Stimulated activated CD8-positive, alpha-beta memory T cell treated with anti-CD3 and anti-CD28 coated beads, Interleukin-12 subunit alpha, Interleukin-12 subunit beta, amount 100 ng/mL, for 24 hours (primary cell): ENCODE data around the gene RPEL1.
"Not testable (repeated sequence)": the region's sequence is repeated elsewhere in the genome, so short reads cannot be mapped to it uniquely, and the experiment has no call there.

Experiments
- DNase-seq: peaks from one replicate; pipeline ENCODE4 v3.0.0-alpha.2; 2020; ENCODE audit errors: extremely low read depth

Gene RPEL1

GRCh38 chr10:103245587-103245986 is at the start of gene RPEL1:
TSS of gene RPEL1 (plus strand) at chr10:103245887. CDS start at chr10:103245997, 110 bp downstream.
- not testable (repeated sequence) for DNase-seq

- DNase-seq = no peak
Measured at GRCh38 chr10:103196516-103196915, 49.2 kb upstream of the RPEL1 start.

DNA sequence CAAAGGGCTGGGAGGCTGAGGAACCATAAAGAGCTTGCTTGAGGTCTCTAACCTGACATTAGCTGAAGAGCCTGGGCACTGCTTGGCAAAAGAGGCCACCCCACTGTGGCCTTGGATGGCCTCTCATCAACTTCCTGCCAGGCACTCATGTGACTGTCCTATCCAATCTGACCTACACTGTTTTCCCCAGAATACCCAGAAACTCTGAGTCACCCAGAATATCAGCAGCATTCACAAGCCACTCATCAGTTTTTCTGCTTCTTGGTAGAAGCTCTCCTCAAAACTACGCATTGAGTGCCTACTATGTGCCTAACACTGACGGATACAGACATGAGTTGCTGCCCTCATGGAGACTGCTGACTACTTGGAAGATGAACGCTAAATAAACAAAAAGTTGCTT is 48.5 kb upstream of the RPEL1 start:
- DNase-seq = no peak

DNA sequence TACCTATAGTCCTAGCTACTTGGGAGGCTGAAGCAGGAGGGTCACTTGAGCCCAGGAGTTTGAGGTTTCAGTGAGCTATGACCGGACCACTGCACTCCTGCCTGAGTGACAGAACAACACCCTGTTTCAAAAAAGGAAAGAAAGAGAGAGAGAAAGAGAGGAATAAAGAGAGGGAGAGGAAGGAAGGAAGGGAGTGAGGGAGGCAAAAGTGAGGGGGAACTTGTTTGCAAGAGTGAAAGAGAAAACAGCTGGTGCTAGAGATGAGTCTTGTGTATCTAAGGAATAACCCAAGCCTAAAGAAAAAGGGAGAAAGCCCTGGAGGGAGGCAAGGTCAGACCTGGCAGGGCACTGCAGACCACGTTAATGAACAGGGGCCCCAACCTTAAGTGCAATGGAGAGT is 47.8 kb upstream of the RPEL1 start:
- no peak for DNase-seq

DNA sequence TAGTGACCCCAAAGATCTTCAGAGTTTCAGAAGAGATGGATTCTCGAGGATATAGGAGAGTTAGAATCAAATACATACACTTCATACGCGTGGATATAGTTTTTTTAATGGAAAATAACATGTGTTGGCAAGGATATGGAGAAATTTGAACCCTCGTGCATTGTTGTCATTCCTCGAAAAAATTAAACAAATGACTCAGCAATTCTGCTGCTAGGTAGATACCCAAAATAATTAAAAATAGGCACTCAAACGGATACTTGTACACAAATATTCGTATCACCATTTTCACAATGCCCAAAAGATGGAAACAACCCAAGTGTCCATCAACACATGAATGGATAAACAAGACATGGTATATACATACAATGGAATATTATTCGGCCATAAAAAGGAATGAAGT is 47.0 kb upstream of the RPEL1 start:
- no peak for DNase-seq

DNA sequence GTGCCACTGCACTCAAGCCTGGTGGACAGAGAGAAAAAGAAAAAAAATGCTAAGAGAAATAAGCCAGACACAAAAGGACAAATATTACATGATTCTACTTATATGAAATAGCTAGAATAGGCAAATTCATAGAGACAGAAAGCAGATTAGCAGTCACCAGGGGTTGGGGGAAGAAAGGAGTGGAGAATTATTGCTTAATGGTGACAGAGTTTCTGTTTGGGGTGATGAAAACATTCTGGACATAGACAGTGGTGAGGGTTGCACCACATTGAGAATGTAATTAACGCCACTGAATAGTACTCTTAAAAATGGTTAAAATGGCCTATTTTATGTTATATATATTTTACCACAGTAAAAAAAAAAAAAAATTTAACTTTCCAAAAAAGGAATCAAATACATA is 46.2 kb upstream of the RPEL1 start:
- no peak for DNase-seq

DNA sequence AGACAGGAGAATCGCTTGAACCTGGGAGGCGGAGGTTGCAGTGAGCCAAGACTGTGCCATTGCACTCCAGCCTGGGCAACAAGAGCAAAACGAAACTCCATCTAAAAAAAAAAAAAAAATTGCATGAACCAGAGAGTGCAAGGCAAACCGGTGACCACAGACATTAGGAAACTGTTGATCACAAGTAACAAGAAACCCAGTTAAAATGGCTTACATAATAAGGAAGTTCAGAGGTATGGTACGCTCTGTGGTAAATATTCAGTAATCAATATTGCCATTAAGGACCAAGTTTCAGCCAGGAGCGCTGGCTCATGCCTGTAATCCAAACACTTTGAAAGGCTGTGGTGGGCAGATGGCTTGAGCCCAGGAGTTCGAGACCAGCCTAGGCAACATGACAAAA is 43.4 kb upstream of the RPEL1 start:
- no peak for DNase-seq

GRCh38 chr10:103203466-103203865 is 42.2 kb upstream of the RPEL1 start:
- DNase-seq = no peak

DNA sequence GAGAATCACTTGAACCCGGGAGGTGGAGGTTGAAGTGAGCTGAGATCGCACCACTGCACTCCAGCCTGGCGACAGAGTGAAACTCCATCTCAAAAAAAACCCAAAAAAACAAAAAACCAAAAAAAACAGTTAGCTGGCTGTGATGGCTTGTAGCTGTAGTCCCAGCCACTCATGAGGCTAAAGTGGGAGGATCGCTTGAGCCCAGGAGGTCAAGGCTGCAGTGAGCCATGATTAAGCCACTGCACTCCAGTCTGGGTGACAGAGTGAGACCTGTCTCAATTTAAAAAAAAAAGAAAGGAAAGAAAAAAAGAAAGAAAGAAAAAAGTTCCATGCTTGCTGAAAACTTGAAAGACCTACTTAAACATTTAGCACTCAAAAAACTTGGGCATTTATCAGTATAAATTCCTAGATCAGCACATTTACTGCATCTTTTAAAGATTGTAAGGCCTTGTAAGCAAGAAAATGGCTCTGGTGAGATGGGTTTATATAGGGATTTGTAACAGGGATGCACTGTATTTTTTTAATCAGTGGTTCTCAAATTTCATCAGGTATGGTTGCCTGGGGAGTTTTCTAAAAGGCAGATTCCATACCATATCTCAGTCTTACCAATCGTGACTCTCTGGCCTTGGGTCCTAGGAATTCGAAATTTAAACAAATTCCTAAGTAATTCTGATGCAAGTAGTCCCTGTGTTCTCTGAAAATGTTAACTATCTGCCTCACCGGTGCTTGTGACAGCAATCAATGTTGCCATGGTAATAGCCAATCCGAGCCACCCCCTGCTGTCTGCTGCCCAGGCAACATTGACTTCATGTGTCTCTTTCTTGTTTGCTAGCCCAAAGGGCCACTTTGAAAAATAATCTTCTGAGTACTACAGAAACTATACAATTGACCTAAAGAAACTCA is 41.1 kb upstream of the RPEL1 start:
- DNase-seq = no peak

DNA sequence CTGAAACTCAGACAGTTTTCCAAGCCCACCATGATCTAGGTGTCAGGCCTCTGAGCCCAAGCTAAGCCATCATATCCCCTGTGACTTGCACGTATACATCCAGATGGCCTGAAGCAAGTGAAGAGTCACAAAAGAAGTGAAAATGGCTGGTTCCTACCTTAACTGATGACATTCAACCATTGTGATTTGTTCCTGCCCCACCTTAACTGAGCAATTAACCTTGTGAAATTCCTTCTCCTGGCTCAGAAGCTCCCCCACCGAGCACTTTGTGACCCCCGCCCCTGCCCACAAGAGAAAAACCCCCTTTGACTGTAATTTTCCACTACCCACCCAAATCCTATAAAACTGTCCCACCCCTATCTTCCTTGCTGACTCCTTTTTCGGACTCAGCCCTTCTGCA is 40.3 kb upstream of the RPEL1 start:
- DNase-seq = not testable (repeated sequence)

DNA sequence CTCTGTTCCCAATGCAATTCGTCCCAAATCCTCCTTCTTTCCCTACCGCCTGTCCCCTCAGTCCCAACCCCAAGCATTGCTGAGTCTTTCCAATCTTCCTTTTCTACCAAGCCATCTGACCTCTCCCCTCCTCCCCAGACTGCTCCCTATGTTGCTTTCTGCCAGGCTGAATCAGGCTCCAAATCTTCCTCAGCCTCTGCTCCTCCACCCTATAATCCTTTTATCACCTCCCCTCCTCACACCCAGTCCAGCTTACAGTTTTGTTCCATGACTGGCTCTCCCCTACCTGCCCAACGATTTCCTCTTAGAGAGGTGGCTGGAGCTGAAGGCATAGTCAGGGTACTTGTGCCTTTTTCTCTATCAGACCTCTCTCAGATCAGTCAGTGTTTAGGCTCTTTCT is 39.0 kb upstream of the RPEL1 start:
- DNase-seq = not testable (repeated sequence)

DNA sequence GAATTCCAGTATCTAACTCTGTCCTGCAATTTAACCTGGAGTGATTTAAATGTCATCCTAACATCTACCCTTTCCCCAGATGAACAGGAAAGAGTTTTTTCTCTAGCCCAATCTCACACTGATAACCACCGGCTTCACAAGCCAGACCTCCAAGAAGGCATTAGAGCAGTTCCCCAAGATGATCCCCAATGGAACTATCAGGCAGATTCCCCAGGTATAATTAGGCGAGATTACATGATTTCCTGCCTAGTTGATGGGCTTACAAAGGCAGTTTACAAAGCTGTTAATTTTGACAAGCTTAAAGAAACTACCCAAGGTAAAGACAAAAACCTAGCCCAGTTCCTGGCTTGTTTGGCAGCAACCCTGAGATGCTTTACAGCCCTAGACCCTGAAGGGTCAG is 38.5 kb upstream of the RPEL1 start:
- DNase-seq = no peak

GRCh38 chr10:103207643-103208042 is 38.0 kb upstream of the RPEL1 start:
- DNase-seq = not testable (repeated sequence)

DNA sequence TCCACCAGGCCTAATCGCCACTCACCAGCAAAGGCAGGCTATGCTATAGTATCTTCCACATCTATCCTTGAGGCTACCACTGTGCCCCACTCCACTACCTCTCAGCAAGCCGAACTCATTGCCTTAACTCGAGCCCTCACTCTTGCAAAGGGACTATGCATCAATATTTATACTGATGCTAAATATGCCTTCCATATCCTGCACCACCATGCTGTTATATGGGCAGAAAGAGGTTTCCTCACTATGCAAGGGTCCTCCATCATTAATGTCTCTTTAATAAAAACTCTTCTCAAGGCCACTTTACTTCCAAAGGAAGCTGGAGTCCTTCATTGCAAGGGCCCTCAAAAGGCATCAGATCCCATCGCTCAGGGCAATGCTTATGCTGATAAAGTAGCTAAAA is 35.4 kb upstream of the RPEL1 start:
- not testable (repeated sequence) for DNase-seq

GRCh38 chr10:103215601-103216000 is 30.1 kb upstream of the RPEL1 start:
- no peak for DNase-seq

DNA sequence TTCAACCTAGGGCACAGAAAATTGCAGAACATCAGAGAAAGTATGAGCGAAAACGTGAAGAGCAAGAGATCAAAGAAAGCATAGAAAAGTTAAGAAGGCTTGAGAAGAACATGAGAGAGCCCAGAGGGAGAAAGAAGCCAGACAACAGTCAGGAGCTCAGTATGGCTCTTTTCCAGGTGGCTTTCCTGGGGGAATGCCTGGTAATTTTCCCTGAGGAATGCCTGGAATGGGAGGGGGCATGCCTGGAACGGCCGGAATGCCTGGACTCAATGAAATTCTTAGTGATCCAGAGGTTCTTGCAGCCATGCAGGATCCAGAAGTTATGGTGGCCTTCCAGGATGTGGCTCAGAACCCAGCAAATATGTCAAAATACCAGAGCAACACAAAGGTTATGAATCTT is 29.3 kb upstream of the RPEL1 start:
- not testable (repeated sequence) for DNase-seq

GRCh38 chr10:103224133-103224532 is 21.6 kb upstream of the RPEL1 start:
- no peak for DNase-seq

GRCh38 chr10:103224721-103225120 is 21.0 kb upstream of the RPEL1 start:
- not testable (repeated sequence) for DNase-seq

DNA sequence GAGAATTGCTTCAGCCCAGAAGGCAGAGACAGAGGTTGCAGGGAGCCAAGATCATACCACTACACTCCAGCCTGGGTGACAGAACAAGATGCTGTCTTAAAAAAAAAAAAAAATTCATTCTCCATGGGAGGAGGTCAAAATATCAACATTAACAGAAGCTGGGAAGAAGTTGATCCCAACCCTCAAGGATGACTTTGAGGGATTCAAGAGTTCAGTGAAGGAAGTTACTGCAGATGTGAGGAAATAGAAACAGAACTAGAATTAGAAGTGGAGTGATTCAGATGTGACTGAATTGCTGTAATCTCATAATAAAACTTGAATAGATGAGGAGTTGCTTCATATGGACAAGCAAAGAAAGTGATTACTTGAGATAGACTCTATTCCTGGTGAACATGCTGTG is 19.7 kb upstream of the RPEL1 start:
- no peak for DNase-seq

- no peak for DNase-seq
Measured at GRCh38 chr10:103227416-103227815, 18.3 kb upstream of the RPEL1 start.

GRCh38 chr10:103231047-103231551 is 14.6 kb upstream of the RPEL1 start:
- no peak for DNase-seq

- DNase-seq = no peak
Measured at GRCh38 chr10:103232131-103232673, 13.5 kb upstream of the RPEL1 start.
